ENCODE measurements around the gene TMCC3.

GRCh38 chr12:94588346-94588745 is 62.0 kb downstream of the TMCC3 start:
- no peak for TF ChIP-seq EZH2 (IDR thresholded peaks at IDR 0.05; ENCODE audit: insufficient read depth, poor library complexity, severe bottlenecking)
- no peak for TF ChIP-seq EZH2phosphoT487 (IDR thresholded peaks at IDR 0.05; ENCODE audit: insufficient read depth, low read depth)
